ENCODE results near the gene GDPD3. TPM values are rescaled to one million over a fixed set of nuclear protein-coding genes. Genes with fewer than 3 reads are reported as not detected.

The GDPD3 gene, protein sequence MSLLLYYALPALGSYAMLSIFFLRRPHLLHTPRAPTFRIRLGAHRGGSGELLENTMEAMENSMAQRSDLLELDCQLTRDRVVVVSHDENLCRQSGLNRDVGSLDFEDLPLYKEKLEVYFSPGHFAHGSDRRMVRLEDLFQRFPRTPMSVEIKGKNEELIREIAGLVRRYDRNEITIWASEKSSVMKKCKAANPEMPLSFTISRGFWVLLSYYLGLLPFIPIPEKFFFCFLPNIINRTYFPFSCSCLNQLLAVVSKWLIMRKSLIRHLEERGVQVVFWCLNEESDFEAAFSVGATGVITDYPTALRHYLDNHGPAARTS
- total RNA-seq (1.3 TPM), polyA plus RNA-seq (24.2 TPM)
- long read RNA-seq, donor 1 = 0 reads
- long read RNA-seq, donor 2 = 0 reads
- long read RNA-seq, donor 3 = 0 reads
- long read RNA-seq, donor 4 = 0 reads
- long read RNA-seq, donor 5, partial matches to known transcripts = 0 of 1 reads
- long read RNA-seq, donor 5, other reads (novel, unspliced or antisense) = 0 of 1 reads
- long read RNA-seq, donor 6 = 0 reads
- long read RNA-seq, donor 7, partial matches to known transcripts = 0 of 1 reads
- long read RNA-seq, donor 7, other reads (novel, unspliced or antisense) = 0 of 1 reads
- long read RNA-seq, donor 8 = 0 reads
- long read RNA-seq, donor 9, partial matches to known transcripts = 0 of 1 reads
- long read RNA-seq, donor 9, other reads (novel, unspliced or antisense) = 0 of 1 reads
- long read RNA-seq, donor 10 = 0 reads

DNA sequence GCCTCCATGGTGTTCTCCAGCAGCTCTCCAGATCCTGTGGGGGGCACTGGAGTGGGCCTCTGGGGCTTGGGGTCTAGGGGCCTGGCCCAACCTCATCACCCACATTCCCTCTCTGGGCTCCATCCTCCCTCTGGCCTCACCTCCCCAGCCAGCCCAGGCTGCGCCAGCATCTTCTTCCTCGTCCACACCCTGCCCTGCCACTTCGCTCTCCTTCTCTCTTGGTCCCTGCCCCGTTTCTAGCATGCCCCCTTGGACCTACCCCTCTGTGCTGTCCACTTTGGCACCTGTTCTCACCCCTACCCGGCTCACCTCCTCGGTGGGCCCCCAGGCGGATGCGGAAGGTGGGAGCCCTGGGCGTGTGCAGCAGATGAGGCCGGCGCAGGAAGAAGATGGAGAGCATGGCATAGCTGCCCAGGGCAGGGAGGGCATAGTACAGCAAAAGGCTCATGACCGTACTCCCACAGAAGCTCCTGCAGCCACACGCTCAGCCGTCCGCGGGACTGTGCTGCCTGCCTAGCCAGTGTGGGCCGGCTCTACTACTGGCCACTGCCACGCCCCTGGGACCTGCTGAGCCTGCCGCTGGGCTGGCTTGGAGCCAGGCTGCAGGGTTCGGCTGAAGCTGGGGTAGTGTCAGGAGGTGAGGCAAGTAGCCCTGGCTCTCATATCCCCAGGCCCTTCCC lies at the start of gene GDPD3:
Gene GDPD3 (minus strand): TSS at position 507 of the 680 bp plus-strand sequence. CDS start 59 bp downstream, at position 448.
- WGBS = 98% methylated on average over 20 of the region's 20 CpGs
- Histone ChIP-seq H3K27me3 (ENCODE audit: control insufficient read depth in 2 of 2, insufficient read depth in 1 of 2, low read length in 1 of 2) (no peaks in the 10 kb centered on the region), H3K4me3 (ENCODE audit: low read length in 2 of 2) (no peak within 1 kb of the TSS), H3K9me3 (ENCODE audit: control insufficient read depth in 2 of 2, insufficient read depth in 1 of 2, low read length in 1 of 2) (peaks cover 0 to 6% of the 10 kb centered on the region in 2 donors), H3K4me1 (ENCODE audit: control insufficient read depth in 2 of 2, insufficient read depth in 2 of 2, low read length in 2 of 2) (peaks cover 11 to 25% of the 10 kb centered on the region in 2 donors), H3K27ac (ENCODE audit: low read depth in 1 of 2, low read length in 1 of 2) (no peak within 1 kb of the TSS), H3K36me3 (ENCODE audit: control insufficient read depth in 2 of 2, insufficient read depth in 2 of 2, low read length in 1 of 2) (peaks cover 47 to 56% of the 10 kb centered on the region in 2 donors)
- DNase-seq (ENCODE audit: low read depth in 6 of 9, low spot score in 9 of 9) = no peak

DNA sequence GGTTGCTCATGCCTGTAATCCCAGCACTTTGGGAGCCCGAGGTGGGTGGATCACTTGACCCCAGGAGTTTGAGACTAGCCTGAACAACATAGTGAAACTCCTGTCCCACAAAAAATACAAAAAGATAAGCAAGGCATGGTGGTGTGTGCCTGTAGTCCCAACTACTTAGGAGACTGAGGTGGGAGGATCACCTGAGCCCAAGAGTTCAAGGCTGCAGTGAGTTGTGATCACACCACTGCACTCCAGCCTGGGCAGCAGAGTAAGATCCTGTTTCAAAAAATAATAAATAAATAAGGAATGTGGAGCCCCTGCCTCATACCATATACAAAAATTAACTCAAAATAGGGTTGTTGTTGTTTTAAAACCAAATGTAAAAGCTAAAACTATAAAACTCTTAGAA lies 43.9 kb upstream of the GDPD3 start:
- Histone ChIP-seq H3K4me1 (ENCODE audit: control insufficient read depth in 2 of 2, insufficient read depth in 2 of 2, low read length in 2 of 2) (no peaks in the 10 kb centered on the region), H3K27me3 (ENCODE audit: control insufficient read depth in 2 of 2, insufficient read depth in 1 of 2, low read length in 1 of 2) (no peaks in the 10 kb centered on the region), H3K36me3 (ENCODE audit: control insufficient read depth in 2 of 2, insufficient read depth in 2 of 2, low read length in 1 of 2) (no peaks in the 10 kb centered on the region), H3K27ac (ENCODE audit: low read depth in 1 of 2, low read length in 1 of 2) (no peak overlapping the region), H3K9me3 (ENCODE audit: control insufficient read depth in 2 of 2, insufficient read depth in 1 of 2, low read length in 1 of 2) (no peaks in the 10 kb centered on the region), H3K4me3 (ENCODE audit: low read length in 2 of 2) (no peak overlapping the region)
- DNase-seq (ENCODE audit: low read depth in 6 of 9, low spot score in 9 of 9) = no peak
- WGBS = 90% methylated on average over 1 of the region's 1 CpG

DNA sequence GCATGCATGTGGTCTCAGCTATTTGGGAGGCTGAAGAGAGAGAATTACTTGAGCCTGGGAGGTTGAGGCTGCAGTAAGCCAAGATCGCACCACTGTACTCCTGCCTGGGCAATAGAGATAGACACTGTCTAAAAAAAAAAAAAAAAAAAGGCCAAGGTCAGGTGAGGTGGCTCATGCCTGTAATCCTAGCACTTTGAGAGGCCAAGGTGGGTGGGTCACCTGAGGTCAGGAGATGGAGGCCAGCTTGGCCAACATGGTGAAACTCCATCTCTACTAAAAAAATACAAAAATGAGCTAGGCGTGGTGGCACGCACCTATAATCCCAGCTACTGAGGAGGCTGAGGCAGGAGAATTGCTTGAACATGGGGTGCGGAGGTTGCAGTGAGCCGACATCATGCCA lies 41.9 kb upstream of the GDPD3 start:
- WGBS = 98% methylated on average over 5 of the region's 5 CpGs
- Histone ChIP-seq H3K36me3 (ENCODE audit: control insufficient read depth in 2 of 2, insufficient read depth in 2 of 2, low read length in 1 of 2) (no peaks in the 10 kb centered on the region), H3K4me1 (ENCODE audit: control insufficient read depth in 2 of 2, insufficient read depth in 2 of 2, low read length in 2 of 2) (no peaks in the 10 kb centered on the region), H3K9me3 (ENCODE audit: control insufficient read depth in 2 of 2, insufficient read depth in 1 of 2, low read length in 1 of 2) (peaks cover 0 to 3% of the 10 kb centered on the region in 2 donors), H3K27me3 (ENCODE audit: control insufficient read depth in 2 of 2, insufficient read depth in 1 of 2, low read length in 1 of 2) (no peaks in the 10 kb centered on the region), H3K4me3 (ENCODE audit: low read length in 2 of 2) (no peak overlapping the region), H3K27ac (ENCODE audit: low read depth in 1 of 2, low read length in 1 of 2) (no peak overlapping the region)
- no peak for DNase-seq (ENCODE audit: low read depth in 6 of 9, low spot score in 9 of 9)

- Histone ChIP-seq H3K36me3 (ENCODE audit: control insufficient read depth in 2 of 2, insufficient read depth in 2 of 2, low read length in 1 of 2) (no peaks in the 10 kb centered on the region), H3K27me3 (ENCODE audit: control insufficient read depth in 2 of 2, insufficient read depth in 1 of 2, low read length in 1 of 2) (no peaks in the 10 kb centered on the region), H3K27ac (ENCODE audit: low read depth in 1 of 2, low read length in 1 of 2) (no peak overlapping the region), H3K9me3 (ENCODE audit: control insufficient read depth in 2 of 2, insufficient read depth in 1 of 2, low read length in 1 of 2) (peaks cover 0 to 16% of the 10 kb centered on the region in 2 donors), H3K4me1 (ENCODE audit: control insufficient read depth in 2 of 2, insufficient read depth in 2 of 2, low read length in 2 of 2) (no peaks in the 10 kb centered on the region), H3K4me3 (ENCODE audit: low read length in 2 of 2) (no peak overlapping the region)
- WGBS = over 99% methylated on average over 9 of the region's 9 CpGs
- DNase-seq (ENCODE audit: low read depth in 6 of 9, low spot score in 9 of 9) = no peak
Observed at GRCh38 chr16:30152517-30152916, 39.2 kb upstream of the GDPD3 start.

GRCh38 chr16:30151091-30151490 lies 37.8 kb upstream of the GDPD3 start:
- H3K36me3 ChIP-seq (ENCODE audit: control insufficient read depth in 2 of 2, insufficient read depth in 2 of 2, low read length in 1 of 2) = no peaks in the 10 kb centered on the region
- H3K27ac ChIP-seq (ENCODE audit: low read depth in 1 of 2, low read length in 1 of 2) = no peak overlapping the region
- H3K9me3 ChIP-seq (ENCODE audit: control insufficient read depth in 2 of 2, insufficient read depth in 1 of 2, low read length in 1 of 2) = peaks cover 0 to 16% of the 10 kb centered on the region in 2 donors
- DNase-seq (ENCODE audit: low read depth in 6 of 9, low spot score in 9 of 9) = no peak
- no peak overlapping the region for H3K4me3 ChIP-seq (ENCODE audit: low read length in 2 of 2)
- WGBS = 96% methylated on average over 7 of the region's 7 CpGs
- H3K4me1 ChIP-seq (ENCODE audit: control insufficient read depth in 2 of 2, insufficient read depth in 2 of 2, low read length in 2 of 2) = no peaks in the 10 kb centered on the region
- H3K27me3 ChIP-seq (ENCODE audit: control insufficient read depth in 2 of 2, insufficient read depth in 1 of 2, low read length in 1 of 2) = no peaks in the 10 kb centered on the region

- DNase-seq (ENCODE audit: low read depth in 6 of 9, low spot score in 9 of 9) = no peak
- no peaks in the 10 kb centered on the region for H3K4me1 ChIP-seq (ENCODE audit: control insufficient read depth in 2 of 2, insufficient read depth in 2 of 2, low read length in 2 of 2)
- WGBS = 97% methylated on average over 5 of the region's 5 CpGs
- no peak overlapping the region for H3K27ac ChIP-seq (ENCODE audit: low read depth in 1 of 2, low read length in 1 of 2)
- no peaks in the 10 kb centered on the region for H3K36me3 ChIP-seq (ENCODE audit: control insufficient read depth in 2 of 2, insufficient read depth in 2 of 2, low read length in 1 of 2)
- H3K4me3 ChIP-seq (ENCODE audit: low read length in 2 of 2) = no peak overlapping the region
- peaks cover 0 to 16% of the 10 kb centered on the region in 2 donors for H3K9me3 ChIP-seq (ENCODE audit: control insufficient read depth in 2 of 2, insufficient read depth in 1 of 2, low read length in 1 of 2)
- no peaks in the 10 kb centered on the region for H3K27me3 ChIP-seq (ENCODE audit: control insufficient read depth in 2 of 2, insufficient read depth in 1 of 2, low read length in 1 of 2)
Observed at GRCh38 chr16:30149250-30149930, 36.1 kb upstream of the GDPD3 start.

DNA sequence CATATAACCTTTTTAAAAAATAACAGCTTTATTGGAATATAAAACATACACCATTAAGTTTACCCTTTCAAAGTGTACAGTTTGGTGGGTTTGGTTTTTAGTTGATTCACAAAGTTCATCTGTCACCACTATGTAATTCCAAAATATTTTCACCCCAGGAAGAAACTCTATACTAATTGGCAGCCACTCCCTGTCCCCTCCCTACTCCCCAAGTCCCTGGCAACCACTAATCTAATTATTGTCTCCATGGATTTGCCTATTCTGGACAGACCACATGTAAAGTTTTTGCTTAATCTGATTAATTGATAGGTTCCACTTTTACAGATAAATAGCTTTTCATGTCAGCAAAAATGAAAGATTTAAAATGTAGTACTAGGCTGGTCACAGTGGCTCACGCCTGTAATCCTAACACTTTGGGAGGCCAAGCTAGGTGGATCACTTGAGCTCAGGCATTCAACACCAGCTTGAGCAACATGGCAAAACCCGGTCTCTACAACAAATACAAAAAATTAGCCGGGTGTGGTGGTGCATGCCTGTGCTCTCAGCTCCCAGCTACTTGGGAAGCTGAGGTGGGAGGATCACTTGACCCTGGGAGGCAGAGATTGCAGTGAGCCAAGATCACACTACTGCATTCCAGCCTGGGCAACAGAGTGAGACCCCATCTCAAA lies 34.6 kb upstream of the GDPD3 start:
- Histone ChIP-seq H3K27ac (ENCODE audit: low read depth in 1 of 2, low read length in 1 of 2) (no peak overlapping the region), H3K36me3 (ENCODE audit: control insufficient read depth in 2 of 2, insufficient read depth in 2 of 2, low read length in 1 of 2) (no peaks in the 10 kb centered on the region), H3K27me3 (ENCODE audit: control insufficient read depth in 2 of 2, insufficient read depth in 1 of 2, low read length in 1 of 2) (no peaks in the 10 kb centered on the region), H3K9me3 (ENCODE audit: control insufficient read depth in 2 of 2, insufficient read depth in 1 of 2, low read length in 1 of 2) (peaks cover 0 to 16% of the 10 kb centered on the region in 2 donors), H3K4me3 (ENCODE audit: low read length in 2 of 2) (no peak overlapping the region), H3K4me1 (ENCODE audit: control insufficient read depth in 2 of 2, insufficient read depth in 2 of 2, low read length in 2 of 2) (peaks cover 0 to under 1% of the 10 kb centered on the region in 2 donors)
- WGBS = 97% methylated on average over 3 of the region's 3 CpGs
- DNase-seq (ENCODE audit: low read depth in 6 of 9, low spot score in 9 of 9) = no peak

DNA sequence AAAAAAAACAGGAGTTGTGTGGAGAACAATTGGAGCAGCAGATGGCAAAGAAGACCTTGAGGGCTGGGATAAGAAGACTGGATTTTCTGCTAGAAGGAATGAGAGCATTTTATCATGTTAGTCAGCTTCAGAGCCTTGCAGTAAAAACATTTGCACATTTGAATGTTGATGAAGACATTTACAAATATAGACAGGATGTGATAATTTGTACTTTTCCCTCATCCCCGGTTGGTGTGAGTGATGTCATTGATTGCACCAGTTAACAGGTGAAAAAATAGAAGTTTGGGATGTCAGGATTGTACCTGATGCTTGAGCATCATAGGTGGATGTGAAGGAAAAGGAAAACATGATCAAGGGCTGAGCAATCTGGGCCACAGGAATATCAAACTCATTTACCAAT lies 32.3 kb upstream of the GDPD3 start:
- Histone ChIP-seq H3K27ac (ENCODE audit: low read depth in 1 of 2, low read length in 1 of 2) (no peak overlapping the region), H3K4me1 (ENCODE audit: control insufficient read depth in 2 of 2, insufficient read depth in 2 of 2, low read length in 2 of 2) (peaks cover 0 to 3% of the 10 kb centered on the region in 2 donors), H3K9me3 (ENCODE audit: control insufficient read depth in 2 of 2, insufficient read depth in 1 of 2, low read length in 1 of 2) (peaks cover 0 to 16% of the 10 kb centered on the region in 2 donors), H3K4me3 (ENCODE audit: low read length in 2 of 2) (no peak overlapping the region), H3K27me3 (ENCODE audit: control insufficient read depth in 2 of 2, insufficient read depth in 1 of 2, low read length in 1 of 2) (no peaks in the 10 kb centered on the region), H3K36me3 (ENCODE audit: control insufficient read depth in 2 of 2, insufficient read depth in 2 of 2, low read length in 1 of 2) (no peaks in the 10 kb centered on the region)
- WGBS = 88% methylated on average over 1 of the region's 1 CpG
- no peak for DNase-seq (ENCODE audit: low read depth in 6 of 9, low spot score in 9 of 9)

All from thymus (tissue), 14 donors.